ENCODE measurements around the gene SURF1.
"Not testable (repeated sequence)": the region's sequence is repeated elsewhere in the genome, so short reads cannot be mapped to it uniquely, and the experiment has no call there.

SURF1 gene

GRCh38 chr9:133382507-133383141, 26.3 kb upstream of the SURF1 start:
- H3K27ac ChIP-seq = no peak overlapping the region
- TF ChIP-seq ZFX (IDR thresholded peaks at IDR 0.05; ENCODE audit: borderline replicate concordance) (no peak), CTCF (IDR thresholded peaks at IDR 0.05) (no peak)

- no peak overlapping the region for H3K27ac ChIP-seq
- TF ChIP-seq CTCF (IDR thresholded peaks at IDR 0.05) (no peak), ZFX (IDR thresholded peaks at IDR 0.05; ENCODE audit: borderline replicate concordance) (no peak)
Observed at GRCh38 chr9:133380734-133381133, 24.4 kb upstream of the SURF1 start.

DNA sequence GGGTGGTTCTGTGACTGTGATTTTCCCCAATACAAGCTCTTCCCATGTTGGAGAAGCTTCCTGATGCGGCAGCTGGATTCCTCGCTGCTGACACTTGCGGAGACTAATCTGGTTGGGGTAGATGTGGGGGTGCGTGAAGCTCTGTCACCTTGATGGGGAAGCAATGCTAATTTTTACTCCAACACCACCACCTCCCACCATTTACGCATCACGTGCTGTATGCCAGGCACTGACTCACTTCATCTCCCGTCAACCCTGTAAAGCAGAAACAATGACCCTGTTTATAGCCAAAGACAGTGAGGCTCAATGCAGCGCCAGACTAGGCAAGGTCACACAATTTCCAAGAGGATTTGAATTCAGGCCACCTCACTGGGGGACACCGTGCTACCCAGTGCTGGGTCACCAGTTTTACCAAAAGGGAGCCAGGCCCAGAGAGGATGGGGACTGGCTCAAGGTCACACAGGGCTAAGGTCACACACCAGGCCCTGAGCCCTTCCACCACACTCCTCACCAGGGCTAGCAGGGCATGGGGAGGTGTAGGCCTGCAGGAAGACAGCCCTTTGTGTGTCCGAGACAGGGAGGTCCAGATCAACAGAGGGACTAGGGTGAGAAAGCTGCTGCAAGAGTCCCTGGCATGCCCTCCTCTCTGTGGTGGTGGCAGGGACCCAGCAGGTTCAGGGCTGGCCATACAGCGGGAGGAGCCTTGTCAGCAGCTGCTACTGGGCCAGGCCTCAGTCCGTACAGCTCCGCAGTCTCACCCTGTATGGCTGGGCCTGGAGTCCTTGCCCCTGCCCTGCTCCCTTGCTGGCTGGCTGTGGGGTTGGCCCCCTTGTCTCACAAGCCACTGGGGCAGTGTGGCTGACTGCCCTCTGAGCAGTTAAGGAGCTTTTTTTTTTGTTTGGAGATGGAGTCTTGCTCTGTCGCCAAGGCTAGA, 23.1 kb upstream of the SURF1 start:
- no peak overlapping the region for H3K27ac ChIP-seq
- TF ChIP-seq ZFX (IDR thresholded peaks at IDR 0.05; ENCODE audit: borderline replicate concordance) = no peak
- no peak for TF ChIP-seq CTCF (IDR thresholded peaks at IDR 0.05)

DNA sequence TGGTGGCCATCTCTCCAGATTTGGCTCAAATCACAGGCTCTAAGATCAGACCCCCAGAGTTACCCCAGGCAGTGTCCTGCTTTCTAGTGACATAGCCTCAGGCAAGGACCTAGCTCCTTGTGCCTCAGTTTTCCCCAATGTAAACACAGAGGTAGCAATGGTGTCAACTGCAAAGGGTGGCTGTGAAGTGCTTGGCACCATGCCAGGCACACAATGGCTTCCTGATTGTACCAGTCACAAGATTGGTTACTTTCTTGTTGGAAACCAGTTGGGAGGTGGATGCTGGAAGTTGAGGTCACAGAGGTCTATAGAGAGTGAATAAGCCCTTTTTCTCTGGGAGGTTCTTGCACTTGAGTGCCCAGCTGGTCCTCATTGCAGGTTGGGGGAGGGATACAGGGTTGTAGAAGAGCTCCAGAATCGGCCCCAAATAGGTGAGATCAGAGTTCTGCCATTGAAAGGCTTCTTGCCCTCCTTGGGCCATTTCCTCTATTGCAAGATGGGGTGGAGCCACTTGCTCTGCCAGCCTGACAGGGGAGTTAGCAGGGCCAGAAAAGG, 22.2 kb upstream of the SURF1 start:
- TF ChIP-seq CTCF (IDR thresholded peaks at IDR 0.05) = no peak
- TF ChIP-seq ZFX (IDR thresholded peaks at IDR 0.05; ENCODE audit: borderline replicate concordance) = no peak
- no peak overlapping the region for H3K27ac ChIP-seq

DNA sequence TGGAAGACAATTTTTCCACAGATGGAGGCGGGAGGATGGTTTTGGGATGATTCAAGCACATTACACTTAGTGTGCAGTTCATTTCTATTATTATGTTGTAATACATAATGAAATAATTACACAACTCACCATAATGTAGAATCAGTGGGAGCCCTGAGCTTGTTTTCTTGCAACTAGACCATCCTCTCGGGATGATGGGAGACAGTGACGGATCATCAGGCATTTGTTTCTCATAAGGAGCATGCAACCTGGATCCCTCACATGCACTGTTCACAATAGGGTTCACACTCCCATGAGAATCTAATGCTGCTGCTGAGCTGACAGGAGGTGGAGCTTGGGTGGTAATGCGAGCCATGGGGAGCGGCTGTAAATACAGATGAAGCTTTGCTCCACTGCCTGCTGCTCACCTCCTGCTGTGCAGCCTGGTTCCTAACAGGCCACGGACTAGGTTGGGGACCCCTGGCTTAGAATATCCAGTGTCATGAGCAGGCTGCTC, 21.5 kb upstream of the SURF1 start:
- TF ChIP-seq ZFX (IDR thresholded peaks at IDR 0.05; ENCODE audit: borderline replicate concordance) (no peak), CTCF (IDR thresholded peaks at IDR 0.05) (no peak)
- no peak overlapping the region for H3K27ac ChIP-seq

- not testable (repeated sequence) for H3K27ac ChIP-seq
Observed at GRCh38 chr9:133377280-133377679, 21.0 kb upstream of the SURF1 start.

- TF ChIP-seq CTCF (IDR thresholded peaks at IDR 0.05) (no peak), ZFX (IDR thresholded peaks at IDR 0.05; ENCODE audit: borderline replicate concordance) (no peak)
- H3K27ac ChIP-seq = peak within 1 kb of the TSS; percentile 80
Observed at GRCh38 chr9:133375724-133376654, 19.7 kb upstream of the SURF1 start, which contains the start of the genes STKLD1 and SURF4. Gene STKLD1 (plus strand): TSS chr9:133376366. CDS start chr9:133376474, 108 bp downstream. Gene SURF4 (minus strand): TSS chr9:133376060. CDS start chr9:133375969, 91 bp downstream.

All from 22Rv1 (cell line).